Adrenal gland (tissue), 5 donors: ENCODE data around the gene CCDC142.

Experiments
- POLR2A ChIP-seq, 2 donors: fragments of 450-650 bp; IDR thresholded peaks; one replicate each; pipeline ENCODE4 v1.6.1; 2017; ENCODE audit warnings: antibody characterized with exemption in 2 of 2, mild to moderate bottlenecking in 2 of 2, moderate library complexity in 1 of 2
- TF ChIP-seq, protein P1 (sequence below), 6 experiments: fragments of 450-650 bp in 4 of 6; fragments of 200-600 bp in 2 of 6; sonication (generic) in 1 of 6; IDR thresholded peaks; 1 replicate in 5 of 6; 2 replicates in 1 of 6; pipeline versions ENCODE4 v1.5.1 to v1.8.0; 2016 to 2021; ENCODE audit warnings: antibody characterized with exemption in 6 of 6, mild to moderate bottlenecking in 2 of 6, moderate library complexity in 1 of 6
- donor health status: DM: no; HTN: no; CAD: no.

- TF ChIP-seq, protein P1, sequence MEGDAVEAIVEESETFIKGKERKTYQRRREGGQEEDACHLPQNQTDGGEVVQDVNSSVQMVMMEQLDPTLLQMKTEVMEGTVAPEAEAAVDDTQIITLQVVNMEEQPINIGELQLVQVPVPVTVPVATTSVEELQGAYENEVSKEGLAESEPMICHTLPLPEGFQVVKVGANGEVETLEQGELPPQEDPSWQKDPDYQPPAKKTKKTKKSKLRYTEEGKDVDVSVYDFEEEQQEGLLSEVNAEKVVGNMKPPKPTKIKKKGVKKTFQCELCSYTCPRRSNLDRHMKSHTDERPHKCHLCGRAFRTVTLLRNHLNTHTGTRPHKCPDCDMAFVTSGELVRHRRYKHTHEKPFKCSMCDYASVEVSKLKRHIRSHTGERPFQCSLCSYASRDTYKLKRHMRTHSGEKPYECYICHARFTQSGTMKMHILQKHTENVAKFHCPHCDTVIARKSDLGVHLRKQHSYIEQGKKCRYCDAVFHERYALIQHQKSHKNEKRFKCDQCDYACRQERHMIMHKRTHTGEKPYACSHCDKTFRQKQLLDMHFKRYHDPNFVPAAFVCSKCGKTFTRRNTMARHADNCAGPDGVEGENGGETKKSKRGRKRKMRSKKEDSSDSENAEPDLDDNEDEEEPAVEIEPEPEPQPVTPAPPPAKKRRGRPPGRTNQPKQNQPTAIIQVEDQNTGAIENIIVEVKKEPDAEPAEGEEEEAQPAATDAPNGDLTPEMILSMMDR (IDR thresholded peaks at IDR 0.05) = no peak
- no peak for TF ChIP-seq POLR2A (IDR thresholded peaks at IDR 0.05)
Observed at GRCh38 chr2:74462054-74462785, 20.6 kb downstream of the CCDC142 start.
